ENCODE data around the gene AHNAK.

DNA sequence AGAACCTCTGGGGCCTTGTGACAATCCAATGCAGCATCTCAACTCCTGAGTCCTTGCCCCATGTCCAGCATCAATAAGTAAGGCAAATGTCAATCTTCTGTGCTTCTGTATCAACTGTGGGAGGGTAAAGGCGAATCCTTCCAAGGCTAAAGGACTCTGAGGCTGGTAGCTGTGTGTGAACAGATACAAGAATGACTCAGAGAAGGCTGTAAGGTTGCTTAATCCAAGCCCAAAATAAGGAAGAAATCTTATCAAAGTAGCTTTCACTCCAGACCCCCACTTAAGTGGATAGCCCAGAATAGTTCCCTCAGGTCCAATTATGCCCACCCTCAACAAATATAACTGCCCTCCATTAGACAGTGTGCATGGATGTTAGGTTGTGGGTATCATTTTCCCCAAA, 155.9 kb downstream of the AHNAK start:
- TF ChIP-seq, protein P1, sequence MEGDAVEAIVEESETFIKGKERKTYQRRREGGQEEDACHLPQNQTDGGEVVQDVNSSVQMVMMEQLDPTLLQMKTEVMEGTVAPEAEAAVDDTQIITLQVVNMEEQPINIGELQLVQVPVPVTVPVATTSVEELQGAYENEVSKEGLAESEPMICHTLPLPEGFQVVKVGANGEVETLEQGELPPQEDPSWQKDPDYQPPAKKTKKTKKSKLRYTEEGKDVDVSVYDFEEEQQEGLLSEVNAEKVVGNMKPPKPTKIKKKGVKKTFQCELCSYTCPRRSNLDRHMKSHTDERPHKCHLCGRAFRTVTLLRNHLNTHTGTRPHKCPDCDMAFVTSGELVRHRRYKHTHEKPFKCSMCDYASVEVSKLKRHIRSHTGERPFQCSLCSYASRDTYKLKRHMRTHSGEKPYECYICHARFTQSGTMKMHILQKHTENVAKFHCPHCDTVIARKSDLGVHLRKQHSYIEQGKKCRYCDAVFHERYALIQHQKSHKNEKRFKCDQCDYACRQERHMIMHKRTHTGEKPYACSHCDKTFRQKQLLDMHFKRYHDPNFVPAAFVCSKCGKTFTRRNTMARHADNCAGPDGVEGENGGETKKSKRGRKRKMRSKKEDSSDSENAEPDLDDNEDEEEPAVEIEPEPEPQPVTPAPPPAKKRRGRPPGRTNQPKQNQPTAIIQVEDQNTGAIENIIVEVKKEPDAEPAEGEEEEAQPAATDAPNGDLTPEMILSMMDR (conservative IDR thresholded peaks at IDR 0.05; ENCODE audit: low read length) = no peak
- TF ChIP-seq EZH2phosphoT487 (IDR thresholded peaks at IDR 0.05; ENCODE audit: borderline replicate concordance, low read depth, low read length) = no peak

Measured in OCI-LY7 (cell line).